Measurements from ENCODE around the gene NET1.

The NET1 gene

DNA sequence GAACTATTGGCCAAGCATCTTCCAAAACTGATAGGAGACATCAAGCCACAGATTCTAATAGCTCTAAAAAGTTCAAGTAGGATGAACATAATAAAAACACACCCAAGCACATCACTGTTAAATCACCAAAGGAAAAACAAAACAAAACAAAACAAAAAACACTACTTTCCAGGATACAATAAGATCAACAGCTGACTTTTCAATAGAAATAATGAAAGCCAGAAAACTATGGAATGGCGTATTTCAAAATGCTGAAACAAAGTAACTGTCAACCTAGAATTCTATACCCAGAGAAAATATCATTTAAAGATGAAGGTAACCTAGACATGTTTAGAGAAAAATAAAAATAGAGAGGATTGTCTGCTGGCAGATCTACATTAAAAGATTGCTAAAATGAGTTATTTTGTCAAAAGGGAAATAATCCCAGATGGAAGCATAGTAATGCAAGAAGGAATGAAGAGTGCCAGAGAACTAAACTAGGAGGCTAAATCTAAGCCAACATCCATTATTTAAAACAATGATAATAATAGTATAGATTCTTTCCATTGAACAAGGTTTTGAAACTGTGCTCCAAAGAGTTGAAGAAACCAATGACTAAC lies 21.7 kb upstream of the NET1 start:
- TF ChIP-seq, protein P1, sequence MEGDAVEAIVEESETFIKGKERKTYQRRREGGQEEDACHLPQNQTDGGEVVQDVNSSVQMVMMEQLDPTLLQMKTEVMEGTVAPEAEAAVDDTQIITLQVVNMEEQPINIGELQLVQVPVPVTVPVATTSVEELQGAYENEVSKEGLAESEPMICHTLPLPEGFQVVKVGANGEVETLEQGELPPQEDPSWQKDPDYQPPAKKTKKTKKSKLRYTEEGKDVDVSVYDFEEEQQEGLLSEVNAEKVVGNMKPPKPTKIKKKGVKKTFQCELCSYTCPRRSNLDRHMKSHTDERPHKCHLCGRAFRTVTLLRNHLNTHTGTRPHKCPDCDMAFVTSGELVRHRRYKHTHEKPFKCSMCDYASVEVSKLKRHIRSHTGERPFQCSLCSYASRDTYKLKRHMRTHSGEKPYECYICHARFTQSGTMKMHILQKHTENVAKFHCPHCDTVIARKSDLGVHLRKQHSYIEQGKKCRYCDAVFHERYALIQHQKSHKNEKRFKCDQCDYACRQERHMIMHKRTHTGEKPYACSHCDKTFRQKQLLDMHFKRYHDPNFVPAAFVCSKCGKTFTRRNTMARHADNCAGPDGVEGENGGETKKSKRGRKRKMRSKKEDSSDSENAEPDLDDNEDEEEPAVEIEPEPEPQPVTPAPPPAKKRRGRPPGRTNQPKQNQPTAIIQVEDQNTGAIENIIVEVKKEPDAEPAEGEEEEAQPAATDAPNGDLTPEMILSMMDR (IDR thresholded peaks at IDR 0.05), result no peak
- Histone ChIP-seq H2AFZ (no peak overlapping the region), H3K9me3 (ENCODE audit: control insufficient read depth, low read length) (no peaks in the 10 kb centered on the region), H3K9ac (no peak overlapping the region), H3K27me3 (ENCODE audit: control insufficient read depth, insufficient read depth, low read length) (no peaks in the 10 kb centered on the region), H3K79me2 (no peaks in the 10 kb centered on the region), H3K4me3 (ENCODE audit: low read depth, low read length) (no peak overlapping the region), H3K4me1 (no peaks in the 10 kb centered on the region), H3K27ac (no peak overlapping the region), H3K36me3 (ENCODE audit: control insufficient read depth, insufficient read depth, low read length) (no peaks in the 10 kb centered on the region), H3K4me2 (ENCODE audit: low read length) (no peak overlapping the region)

DNA sequence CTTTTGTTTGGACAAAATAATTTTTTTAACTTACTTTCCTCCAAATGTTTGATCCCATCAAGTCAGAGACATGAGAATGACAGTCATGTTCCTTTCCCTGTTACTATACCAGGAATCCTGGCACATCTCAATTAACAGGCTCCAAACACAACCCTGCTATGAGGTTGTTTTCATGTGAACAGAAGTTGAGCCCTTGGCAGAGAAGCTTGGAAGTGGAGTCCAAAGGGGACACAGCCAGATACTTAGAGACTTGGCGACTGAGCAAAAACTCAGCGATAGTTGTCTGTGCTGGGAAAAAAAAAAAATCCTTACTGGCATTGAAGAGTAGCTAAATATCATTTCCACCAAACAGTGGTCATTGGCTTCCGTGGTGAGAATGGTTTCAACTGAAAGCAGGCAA lies 20.6 kb upstream of the NET1 start:
- Histone ChIP-seq H3K4me2 (ENCODE audit: low read length) (no peak overlapping the region), H3K79me2 (no peaks in the 10 kb centered on the region), H3K27ac (no peak overlapping the region), H3K4me3 (ENCODE audit: low read depth, low read length) (no peak overlapping the region), H3K4me1 (no peaks in the 10 kb centered on the region), H3K36me3 (ENCODE audit: control insufficient read depth, insufficient read depth, low read length) (no peaks in the 10 kb centered on the region), H2AFZ (no peak overlapping the region), H3K9ac (no peak overlapping the region), H3K9me3 (ENCODE audit: control insufficient read depth, low read length) (no peaks in the 10 kb centered on the region), H3K27me3 (ENCODE audit: control insufficient read depth, insufficient read depth, low read length) (no peaks in the 10 kb centered on the region)
- TF ChIP-seq, protein P1 (IDR thresholded peaks at IDR 0.05), result no peak

DNA sequence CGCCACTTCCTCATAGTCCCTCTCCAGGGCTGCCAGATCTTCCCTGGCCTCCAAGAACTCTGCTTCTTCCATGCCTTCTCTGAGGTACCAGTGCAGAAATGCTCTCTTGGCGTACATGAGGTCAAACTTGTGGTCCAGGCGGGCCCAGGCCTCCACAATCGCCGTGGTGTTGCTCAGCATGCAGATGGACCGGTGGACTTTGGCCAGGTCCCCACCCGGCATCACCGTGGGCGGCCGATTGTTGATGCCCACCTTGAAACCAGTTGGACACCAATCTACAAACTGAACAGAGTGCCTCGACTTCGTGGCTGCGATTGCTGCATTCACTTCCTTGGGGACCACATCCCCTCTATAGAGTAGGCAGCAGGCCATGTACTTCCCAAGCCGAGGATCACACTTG lies 18.8 kb upstream of the NET1 start:
- TF ChIP-seq, protein P1 (IDR thresholded peaks at IDR 0.05), result no peak
- H3K4me3 ChIP-seq (ENCODE audit: low read depth, low read length), result no peak overlapping the region
- no peaks in the 10 kb centered on the region for H3K36me3 ChIP-seq (ENCODE audit: control insufficient read depth, insufficient read depth, low read length)
- H3K4me1 ChIP-seq, result no peaks in the 10 kb centered on the region
- H3K9ac ChIP-seq, result no peak overlapping the region
- no peaks in the 10 kb centered on the region for H3K27me3 ChIP-seq (ENCODE audit: control insufficient read depth, insufficient read depth, low read length)
- no peak overlapping the region for H3K27ac ChIP-seq
- H3K9me3 ChIP-seq (ENCODE audit: control insufficient read depth, low read length), result no peaks in the 10 kb centered on the region
- no peaks in the 10 kb centered on the region for H3K79me2 ChIP-seq
- H3K4me2 ChIP-seq (ENCODE audit: low read length), result no peak overlapping the region
- no peak overlapping the region for H2AFZ ChIP-seq

DNA sequence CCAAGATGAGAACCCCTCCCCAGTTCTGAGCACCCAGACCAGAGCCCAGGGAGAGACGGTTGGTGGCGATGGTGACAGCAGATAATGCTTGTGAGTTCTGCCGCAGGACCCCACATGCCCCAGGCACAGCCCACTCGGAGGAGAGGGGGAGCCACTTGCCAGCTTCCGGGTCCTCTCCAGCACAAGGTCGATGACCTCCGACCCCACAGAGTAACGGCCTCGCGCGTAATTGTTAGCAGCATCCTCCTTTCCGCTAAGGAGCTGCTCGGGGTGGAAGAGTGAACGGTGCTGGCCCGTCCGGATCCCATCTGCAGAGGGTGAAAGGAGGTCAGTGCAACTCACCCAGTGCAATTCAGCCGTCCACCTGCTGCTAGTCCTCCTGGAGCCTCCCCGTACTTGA lies 17.2 kb upstream of the NET1 start:
- no peak overlapping the region for H2AFZ ChIP-seq

More for the DNA sequence above, 17.2 kb upstream of the NET1 start:
- H3K27me3 ChIP-seq (ENCODE audit: control insufficient read depth, insufficient read depth, low read length), result no peaks in the 10 kb centered on the region
- TF ChIP-seq, protein P1 (IDR thresholded peaks at IDR 0.05), result no peak
- H3K9me3 ChIP-seq (ENCODE audit: control insufficient read depth, low read length), result no peaks in the 10 kb centered on the region
- H3K9ac ChIP-seq, result no peak overlapping the region
- H3K4me2 ChIP-seq (ENCODE audit: low read length), result no peak overlapping the region
- H3K4me1 ChIP-seq, result no peaks in the 10 kb centered on the region
- H3K79me2 ChIP-seq, result no peaks in the 10 kb centered on the region
- no peaks in the 10 kb centered on the region for H3K36me3 ChIP-seq (ENCODE audit: control insufficient read depth, insufficient read depth, low read length)
- no peak overlapping the region for H3K4me3 ChIP-seq (ENCODE audit: low read depth, low read length)
- no peak overlapping the region for H3K27ac ChIP-seq

Data from parathyroid adenoma (tissue), 2 donors.